ENCODE measurements around the gene PRPF19.
A peak's percentile ranks its signal among the peaks of the same experiment; 100 is the strongest.

Gene PRPF19

DNA sequence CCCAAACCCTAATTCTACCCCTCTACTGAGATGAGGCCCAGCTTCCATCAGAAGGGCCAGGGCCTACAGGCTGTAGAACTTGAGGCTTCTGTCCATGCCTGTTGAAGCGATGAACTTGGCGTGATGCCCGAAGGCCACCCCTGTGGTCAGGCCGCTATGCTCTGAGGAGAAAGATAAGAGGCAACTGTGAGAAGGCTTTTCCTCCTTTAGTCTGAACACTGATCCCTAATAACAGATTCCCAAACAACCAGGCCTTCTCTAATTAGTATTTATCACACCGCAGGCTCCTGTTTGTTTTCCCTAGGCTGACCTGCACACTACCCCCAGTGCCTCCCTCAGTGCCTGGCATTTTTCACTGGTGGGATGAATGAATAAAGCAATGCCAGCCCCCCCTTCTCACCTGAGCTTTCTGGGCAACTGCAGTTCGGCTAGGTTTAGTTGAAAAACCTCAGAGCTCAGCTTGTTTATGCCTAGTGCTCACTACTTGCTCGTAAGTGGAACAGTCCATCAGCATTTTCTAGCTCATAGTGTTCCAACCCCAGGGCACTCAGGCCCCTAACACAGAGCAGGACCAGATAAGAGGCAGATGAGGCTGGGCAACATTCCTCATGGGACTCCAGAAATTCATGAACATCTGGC is 15.2 kb downstream of the PRPF19 start:
- no peak overlapping the region for H3K4me3 ChIP-seq (ENCODE audit: control insufficient read depth, low read depth, low read length)
- TF ChIP-seq, protein P1, sequence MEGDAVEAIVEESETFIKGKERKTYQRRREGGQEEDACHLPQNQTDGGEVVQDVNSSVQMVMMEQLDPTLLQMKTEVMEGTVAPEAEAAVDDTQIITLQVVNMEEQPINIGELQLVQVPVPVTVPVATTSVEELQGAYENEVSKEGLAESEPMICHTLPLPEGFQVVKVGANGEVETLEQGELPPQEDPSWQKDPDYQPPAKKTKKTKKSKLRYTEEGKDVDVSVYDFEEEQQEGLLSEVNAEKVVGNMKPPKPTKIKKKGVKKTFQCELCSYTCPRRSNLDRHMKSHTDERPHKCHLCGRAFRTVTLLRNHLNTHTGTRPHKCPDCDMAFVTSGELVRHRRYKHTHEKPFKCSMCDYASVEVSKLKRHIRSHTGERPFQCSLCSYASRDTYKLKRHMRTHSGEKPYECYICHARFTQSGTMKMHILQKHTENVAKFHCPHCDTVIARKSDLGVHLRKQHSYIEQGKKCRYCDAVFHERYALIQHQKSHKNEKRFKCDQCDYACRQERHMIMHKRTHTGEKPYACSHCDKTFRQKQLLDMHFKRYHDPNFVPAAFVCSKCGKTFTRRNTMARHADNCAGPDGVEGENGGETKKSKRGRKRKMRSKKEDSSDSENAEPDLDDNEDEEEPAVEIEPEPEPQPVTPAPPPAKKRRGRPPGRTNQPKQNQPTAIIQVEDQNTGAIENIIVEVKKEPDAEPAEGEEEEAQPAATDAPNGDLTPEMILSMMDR (IDR thresholded peaks at IDR 0.05; ENCODE audit: control insufficient read depth, insufficient read depth, low read depth, low read length, missing control alignments): no peak
- no peak for DNase-seq (ENCODE audit: low read depth)

GRCh38 chr11:60890696-60891095 is 15.7 kb downstream of the PRPF19 start:
- H3K4me3 ChIP-seq (ENCODE audit: control insufficient read depth, low read depth, low read length): no peak overlapping the region
- TF ChIP-seq, protein P1 (IDR thresholded peaks at IDR 0.05; ENCODE audit: control insufficient read depth, insufficient read depth, low read depth, low read length, missing control alignments): no peak
- DNase-seq (ENCODE audit: low read depth): no peak

- TF ChIP-seq, protein P1 (IDR thresholded peaks at IDR 0.05; ENCODE audit: control insufficient read depth, insufficient read depth, low read depth, low read length, missing control alignments): no peak
- H3K4me3 ChIP-seq (ENCODE audit: control insufficient read depth, low read depth, low read length): no peak overlapping the region
- DNase-seq (ENCODE audit: low read depth): no peak
Observed at GRCh38 chr11:60889869-60890311, 16.5 kb downstream of the PRPF19 start.

- no peak overlapping the region for H3K4me3 ChIP-seq (ENCODE audit: control insufficient read depth, low read depth, low read length)
- DNase-seq (ENCODE audit: low read depth): no peak
- TF ChIP-seq, protein P1 (IDR thresholded peaks at IDR 0.05; ENCODE audit: control insufficient read depth, insufficient read depth, low read depth, low read length, missing control alignments): peak; percentile 75
Observed at GRCh38 chr11:60887556-60887955, 18.8 kb downstream of the PRPF19 start.

DNA sequence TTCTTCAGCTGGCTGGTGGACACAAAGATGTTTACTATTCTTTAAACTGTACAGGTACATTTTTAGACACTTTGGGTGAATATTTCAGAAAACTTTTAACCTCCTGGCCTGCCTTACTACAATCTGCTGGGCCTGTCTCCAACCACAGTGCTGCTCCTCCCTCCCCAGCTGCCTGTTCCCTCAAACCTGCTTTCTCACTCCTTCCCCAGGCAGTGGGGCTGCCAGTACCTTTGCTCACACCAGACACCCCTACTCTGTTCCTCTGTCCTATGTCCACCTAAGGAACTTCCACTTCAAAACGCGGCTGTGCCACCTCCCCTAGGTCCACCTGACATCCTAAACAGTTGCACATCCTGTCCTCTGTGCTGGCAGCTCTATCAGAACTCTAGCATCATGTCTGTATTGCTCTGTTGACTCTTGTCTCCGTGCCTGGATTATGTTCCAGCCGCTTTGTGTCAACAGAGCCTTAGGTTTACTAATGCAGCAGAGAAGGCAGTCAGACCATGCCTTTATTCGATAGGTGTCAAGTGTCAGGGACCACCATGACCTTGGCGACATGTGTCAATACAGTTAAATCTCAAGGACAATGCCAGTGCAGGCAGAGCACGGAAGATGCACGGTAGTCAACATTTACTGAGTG is 25.6 kb downstream of the PRPF19 start:
- no peak for DNase-seq (ENCODE audit: low read depth)
- TF ChIP-seq, protein P1 (IDR thresholded peaks at IDR 0.05; ENCODE audit: control insufficient read depth, insufficient read depth, low read depth, low read length, missing control alignments): no peak

DNA sequence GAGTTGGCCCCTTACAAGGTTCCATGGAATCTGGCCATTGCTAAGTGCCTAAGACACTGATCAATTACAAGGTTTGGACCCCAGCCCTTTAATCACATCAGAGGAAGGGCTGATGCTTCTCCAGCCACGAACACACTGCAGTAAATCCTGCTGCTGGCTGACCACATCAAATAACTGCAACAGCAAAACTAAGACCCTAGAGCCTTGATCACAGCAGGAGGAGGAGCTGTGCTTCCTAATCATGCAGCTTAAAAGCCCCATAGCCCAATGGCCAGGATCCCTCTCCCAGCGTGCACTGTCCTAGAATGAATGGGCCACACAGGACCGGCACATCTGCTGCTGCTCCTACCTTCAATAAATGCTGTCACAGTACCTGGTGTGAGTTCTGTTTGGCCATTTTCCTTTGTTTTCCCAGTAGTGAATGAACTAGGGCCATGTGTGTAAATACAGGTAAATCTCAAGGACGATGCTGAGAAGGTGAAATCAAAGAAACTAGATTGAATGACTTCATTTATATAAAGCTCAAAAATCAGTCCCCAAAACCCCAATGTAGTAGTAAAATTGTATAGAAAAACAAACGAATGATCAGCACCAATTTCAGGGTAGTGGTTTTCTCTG is 26.3 kb downstream of the PRPF19 start:
- no peak for DNase-seq (ENCODE audit: low read depth)
- TF ChIP-seq, protein P1 (IDR thresholded peaks at IDR 0.05; ENCODE audit: control insufficient read depth, insufficient read depth, low read depth, low read length, missing control alignments): no peak
- H3K4me3 ChIP-seq (ENCODE audit: control insufficient read depth, low read depth, low read length): no peak overlapping the region

More for the DNA sequence above, 25.6 kb downstream of the PRPF19 start:
- no peak overlapping the region for H3K4me3 ChIP-seq (ENCODE audit: control insufficient read depth, low read depth, low read length)

Data from AG09309 (cell line).